GM19240 (cell line): Measurements from ENCODE around the gene THOC7.

Experiments
- DNase-seq: peaks from one replicate; pipeline ENCODE4 v3.0.0; 2011; ENCODE audit warnings: low spot score; ENCODE audit not compliant: insufficient read length

THOC7 gene

GRCh38 chr3:63863150-63864007 lies at the start of gene THOC7, which contains the start of gene ATXN7:
THOC7 (minus strand) TSS chr3:63863805; CDS start chr3:63863790, 15 bp downstream.
ATXN7 (plus strand) TSS chr3:63863867; CDS start chr3:63912599, 48,732 bp downstream.
- peak; percentile 47 for DNase-seq

DNA sequence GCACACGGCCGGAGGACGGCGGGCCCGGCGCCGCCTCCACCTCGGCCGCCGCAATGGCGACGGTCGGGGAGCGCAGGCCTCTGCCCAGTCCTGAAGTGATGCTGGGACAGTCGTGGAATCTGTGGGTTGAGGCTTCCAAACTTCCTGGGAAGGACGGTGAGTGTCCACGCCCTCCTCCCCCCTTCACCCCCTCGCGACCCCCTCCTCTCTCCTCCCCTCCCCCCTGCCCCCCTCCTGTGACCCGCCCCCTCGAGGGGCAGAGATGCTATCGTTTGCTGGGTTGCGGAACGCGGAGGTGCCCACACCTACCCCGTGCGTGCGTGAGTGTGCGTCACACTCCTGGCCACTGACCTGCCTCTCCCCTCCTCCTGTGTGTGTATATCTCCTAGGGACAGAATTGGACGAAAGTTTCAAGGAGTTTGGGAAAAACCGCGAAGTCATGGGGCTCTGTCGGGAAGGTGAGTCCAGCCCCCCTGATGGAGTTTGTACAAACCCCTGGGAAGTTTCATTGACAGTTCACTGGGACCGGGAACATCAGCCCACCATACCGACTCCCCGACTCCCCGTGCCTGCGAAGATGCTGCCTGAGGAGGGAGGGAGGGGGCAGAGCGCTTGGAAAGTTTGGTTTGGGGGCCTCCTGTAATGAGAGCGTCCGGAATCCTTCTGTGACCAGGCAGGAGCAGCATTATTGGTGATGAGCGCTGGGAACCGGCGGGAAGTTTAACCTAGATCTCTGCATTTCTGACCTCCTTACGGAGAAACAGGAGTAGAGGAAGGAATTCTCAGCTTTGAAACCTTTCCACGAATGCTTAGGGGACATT lies 49.4 kb upstream of the THOC7 start:
- no peak for DNase-seq

GRCh38 chr3:63911873-63912767 lies 48.5 kb upstream of the THOC7 start, which contains the start of gene SCAANT1:
SCAANT1 (minus strand) TSS chr3:63912383.
- peak; percentile 70 for DNase-seq

DNA sequence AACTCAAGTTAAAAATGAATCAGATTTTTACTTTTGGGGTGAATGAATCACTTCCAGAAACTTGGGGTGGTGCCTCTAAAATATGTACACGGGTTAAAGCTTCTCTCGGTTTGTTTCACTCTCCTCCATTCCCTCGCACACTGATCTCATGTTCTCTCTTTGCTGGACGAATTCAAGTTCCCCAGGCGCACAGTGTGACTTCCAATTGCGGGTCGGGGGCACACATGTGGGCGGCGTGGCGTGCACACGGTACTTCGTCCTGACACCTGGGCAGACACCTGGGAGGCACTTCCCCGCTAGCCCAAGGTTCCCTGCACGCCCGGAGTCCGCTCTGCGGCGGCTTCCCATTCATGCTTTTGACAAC lies 47.9 kb upstream of the THOC7 start:
- DNase-seq: peak; percentile 11

- DNase-seq: no peak
Observed at GRCh38 chr3:63910891-63911290, 47.3 kb upstream of the THOC7 start.

DNA sequence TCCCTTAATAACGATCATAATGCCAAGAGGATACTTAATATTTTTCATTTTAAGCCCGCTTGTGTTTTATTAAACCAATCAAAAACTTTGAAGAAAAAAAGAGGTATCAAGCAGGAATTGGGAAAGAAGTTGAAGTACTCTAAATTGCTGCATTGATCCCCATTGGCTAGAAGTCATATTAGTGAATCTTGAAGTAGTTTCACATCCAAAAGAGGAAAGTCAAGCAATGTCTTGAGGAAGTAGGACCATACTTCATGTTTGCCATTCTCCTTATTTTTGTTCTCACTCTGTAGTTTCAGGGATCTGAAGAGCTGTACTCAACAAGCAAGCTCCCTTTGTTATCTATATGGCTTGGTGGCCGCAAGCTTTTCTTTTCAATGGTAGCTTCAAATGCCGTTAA lies 46.4 kb upstream of the THOC7 start:
- DNase-seq: no peak

GRCh38 chr3:63909431-63909830 lies 45.8 kb upstream of the THOC7 start:
- no peak for DNase-seq

- no peak for DNase-seq
Observed at GRCh38 chr3:63908776-63909175, 45.2 kb upstream of the THOC7 start.

DNA sequence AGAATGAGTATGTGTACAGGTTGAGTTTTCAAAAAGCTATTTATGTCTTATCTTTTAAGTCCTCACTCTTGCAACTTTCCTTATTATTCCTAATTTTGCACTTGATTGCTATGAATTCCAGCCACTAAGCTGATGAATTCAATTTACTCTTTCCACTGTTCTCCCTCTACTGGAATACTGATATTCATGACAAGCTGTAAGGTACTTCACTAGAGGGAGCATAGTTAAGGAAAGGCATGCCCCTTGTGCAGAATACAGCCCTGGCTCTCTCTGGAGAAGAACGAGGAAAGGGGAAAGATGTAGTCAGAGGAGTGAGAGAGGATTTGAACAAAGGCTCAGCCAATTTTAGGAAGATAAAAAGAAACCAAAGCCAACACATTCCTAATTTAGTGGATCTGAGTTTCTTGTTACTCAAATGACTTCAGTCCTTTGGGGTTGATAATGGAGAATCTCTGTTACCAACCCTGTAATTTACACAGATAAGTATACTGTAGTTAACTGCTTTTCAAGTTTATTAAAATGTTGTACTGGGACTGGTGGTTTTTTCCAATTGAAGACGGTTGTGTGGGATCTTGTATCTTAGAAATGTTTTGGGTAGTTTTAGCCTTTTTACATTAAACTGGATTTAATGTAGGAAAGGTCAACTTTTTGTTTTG lies 44.6 kb upstream of the THOC7 start:
- no peak for DNase-seq

GRCh38 chr3:63905731-63906620 lies 42.4 kb upstream of the THOC7 start:
- DNase-seq: no peak

- no peak for DNase-seq
Observed at GRCh38 chr3:63900459-63900858, 36.9 kb upstream of the THOC7 start.

- no peak for DNase-seq
Observed at GRCh38 chr3:63900010-63900409, 36.4 kb upstream of the THOC7 start.

- DNase-seq: no peak
Observed at GRCh38 chr3:63896332-63897030, 32.9 kb upstream of the THOC7 start.

DNA sequence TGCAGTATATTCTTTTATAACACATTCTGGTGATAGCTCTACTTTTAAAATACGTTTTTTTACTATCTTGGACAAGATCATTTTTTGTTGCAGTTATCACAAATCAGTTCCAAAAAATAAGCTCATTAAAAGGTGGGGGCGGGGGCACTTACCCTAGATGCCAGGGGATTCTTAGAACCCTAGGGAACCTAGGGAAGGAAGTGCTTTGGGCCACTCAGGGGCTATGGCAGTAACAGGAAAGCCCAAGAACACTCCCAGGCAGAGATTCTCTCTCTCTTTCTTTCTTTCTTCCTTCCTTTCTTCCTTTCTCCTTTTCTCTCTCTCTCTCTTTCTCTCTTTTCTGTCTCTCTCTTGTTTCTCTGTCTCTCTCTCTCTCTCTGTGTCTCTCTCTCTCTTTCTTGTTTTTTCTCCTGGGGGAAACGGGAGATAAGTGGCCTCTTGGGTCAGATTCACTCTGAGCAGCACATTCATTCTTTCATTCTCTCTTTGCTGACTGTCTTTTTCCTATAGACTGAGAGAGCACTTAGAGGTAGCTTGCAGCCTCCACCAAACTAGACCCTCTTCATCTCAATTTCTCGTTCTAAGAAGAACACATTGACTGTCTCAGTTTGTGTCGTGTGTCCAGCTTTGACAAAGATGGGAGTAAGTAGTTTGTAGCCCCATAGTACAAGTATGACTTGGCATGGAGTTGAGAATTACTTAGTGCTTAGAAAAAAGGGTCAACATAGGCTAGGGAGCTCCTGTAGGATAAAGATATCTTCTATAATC lies 32.0 kb upstream of the THOC7 start:
- DNase-seq: no peak

DNA sequence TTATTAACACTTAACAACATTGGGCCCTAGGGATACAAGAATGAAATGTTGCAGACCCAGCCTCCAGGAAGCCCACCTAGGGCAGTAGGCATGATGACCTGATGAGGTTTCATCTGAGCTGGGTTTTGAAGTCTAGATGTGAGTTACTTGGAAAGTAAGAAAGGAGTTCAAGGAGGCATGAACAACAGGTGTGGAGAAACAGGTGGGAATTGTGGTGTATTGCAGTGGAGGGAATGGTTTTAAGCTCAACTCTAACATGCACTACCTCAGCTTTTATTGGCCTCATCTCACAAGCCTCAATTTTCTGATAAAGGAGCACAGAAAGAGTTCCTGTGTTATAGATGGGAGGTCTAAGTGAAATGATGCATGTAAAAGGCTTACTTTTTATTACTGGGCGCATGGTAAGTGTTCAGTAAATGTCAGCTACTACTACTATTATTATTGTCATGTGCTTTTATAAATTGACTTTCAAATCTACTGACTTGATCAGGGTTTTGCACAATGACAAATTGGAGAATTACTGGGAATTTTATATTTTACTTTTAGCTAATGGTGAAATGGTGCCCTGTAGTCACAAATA lies 29.3 kb upstream of the THOC7 start:
- no peak for DNase-seq

- no peak for DNase-seq
Observed at GRCh38 chr3:63891518-63891917, 27.9 kb upstream of the THOC7 start.

DNA sequence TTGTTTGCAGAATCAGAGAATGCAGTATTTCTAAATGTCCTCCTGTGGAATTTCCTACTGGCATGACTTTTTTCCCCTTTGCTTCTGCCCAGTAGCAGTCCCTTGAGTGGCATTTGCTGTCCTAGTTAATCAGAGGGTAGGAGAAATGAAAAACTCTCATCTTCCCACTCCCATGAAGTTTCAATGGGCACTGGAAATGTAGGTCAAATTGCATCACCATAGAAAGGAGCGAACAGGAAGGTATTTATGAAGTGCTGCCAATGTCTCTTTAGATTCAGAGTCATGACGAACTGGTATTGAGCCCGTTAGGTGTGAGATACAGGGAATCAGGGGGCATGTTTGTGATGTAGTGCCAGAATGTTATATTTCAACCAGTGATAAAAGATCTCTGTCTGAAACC lies 23.3 kb upstream of the THOC7 start:
- no peak for DNase-seq

- DNase-seq: no peak
Observed at GRCh38 chr3:63880653-63881052, 17.0 kb upstream of the THOC7 start.
